Left ventricle myocardium inferior (tissue), 1 donor: ENCODE measurements around the gene CFAP58. TPM values are rescaled to one million over a fixed set of nuclear protein-coding genes. Genes with fewer than 3 reads are reported as not detected.

Experiments
- DNase-seq: peaks from one replicate; pipeline ENCODE4 v3.0.0-alpha.2; 2020
- H3K27ac ChIP-seq: fragments of 200-600 bp; replicated peaks from 2 replicates; pipeline ENCODE4 v1.8.0; 2021
- H3K27me3 ChIP-seq: fragments of 200-600 bp; 2 replicates; pipeline ENCODE4 v1.8.0; 2021; ENCODE audit warnings: low read depth
- H3K36me3 ChIP-seq: fragments of 200-600 bp; 2 replicates; pipeline ENCODE4 v1.8.0; 2021
- H3K4me1 ChIP-seq: fragments of 200-600 bp; 2 replicates; pipeline ENCODE4 v1.8.0; 2021
- H3K4me3 ChIP-seq: fragments of 200-600 bp; 2 replicates; pipeline ENCODE4 v1.8.0; 2021; ENCODE audit warnings: mild to moderate bottlenecking, moderate library complexity
- H3K9me3 ChIP-seq: fragments of 200-600 bp; replicated peaks from 2 replicates; pipeline ENCODE4 v1.8.0; 2021
- intact Hi-C: fragments of 100-400 bp; cut with micrococcal nuclease; formaldehyde crosslinking; loops from one replicate; pipeline ENCODE4 v1.11.0; 2022
- total RNA-seq: library from RNA; stranded (reverse); fragmentation: NEBNext Ultra II Directional; extraction: Animal tissue kit (Norgen Biotek cat#: 25700); gene quantifications from one replicate; pipeline ENCODE4 v1.2.1, GENCODE V29; 2021
- TF ChIP-seq, protein P1 (sequence below): fragments of 200-600 bp; IDR thresholded peaks from 2 replicates; pipeline ENCODE4 v1.8.0; 2021; ENCODE audit warnings: antibody characterized with exemption, mild to moderate bottlenecking, borderline replicate concordance
- donor health status: DM: no; HTN: yes; CAD: no; lungs with severe emphysema.

CFAP58 gene
- total RNA-seq, 1 donor from 2014 or later: 3.5 TPM

DNA sequence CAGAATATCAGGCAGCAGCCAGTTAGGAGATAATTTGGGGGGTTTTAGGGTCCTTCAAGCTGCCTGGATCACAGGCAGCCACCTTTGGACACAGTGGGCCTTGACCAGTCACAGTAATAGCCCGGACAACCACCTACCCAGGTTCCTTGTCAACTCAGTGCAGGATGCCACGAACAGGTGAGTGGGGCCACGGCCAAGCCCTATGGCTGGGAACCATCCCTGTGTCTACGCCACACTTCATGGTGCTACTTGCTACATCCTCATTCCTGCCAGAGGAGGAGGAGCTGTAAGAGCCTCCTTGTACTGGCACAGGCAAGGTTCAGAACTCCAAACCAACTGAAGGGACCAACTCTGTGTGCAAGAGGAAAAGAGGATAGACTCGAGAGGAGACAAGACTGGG, 35.3 kb upstream of the CFAP58 start:
- H3K36me3 ChIP-seq: peaks cover 25% of the 10 kb centered on the region

GRCh38 chr10:104318810-104319741, 34.6 kb upstream of the CFAP58 start:
- Histone ChIP-seq H3K36me3 (peaks cover 18% of the 10 kb centered on the region), H3K27me3 (no peaks in the 10 kb centered on the region), H3K27ac (peak overlapping the region; percentile 99), H3K4me3 (no peak overlapping the region), H3K4me1 (peaks cover 100% of the 10 kb centered on the region), H3K9me3 (no peaks in the 10 kb centered on the region)
- TF ChIP-seq, protein P1, sequence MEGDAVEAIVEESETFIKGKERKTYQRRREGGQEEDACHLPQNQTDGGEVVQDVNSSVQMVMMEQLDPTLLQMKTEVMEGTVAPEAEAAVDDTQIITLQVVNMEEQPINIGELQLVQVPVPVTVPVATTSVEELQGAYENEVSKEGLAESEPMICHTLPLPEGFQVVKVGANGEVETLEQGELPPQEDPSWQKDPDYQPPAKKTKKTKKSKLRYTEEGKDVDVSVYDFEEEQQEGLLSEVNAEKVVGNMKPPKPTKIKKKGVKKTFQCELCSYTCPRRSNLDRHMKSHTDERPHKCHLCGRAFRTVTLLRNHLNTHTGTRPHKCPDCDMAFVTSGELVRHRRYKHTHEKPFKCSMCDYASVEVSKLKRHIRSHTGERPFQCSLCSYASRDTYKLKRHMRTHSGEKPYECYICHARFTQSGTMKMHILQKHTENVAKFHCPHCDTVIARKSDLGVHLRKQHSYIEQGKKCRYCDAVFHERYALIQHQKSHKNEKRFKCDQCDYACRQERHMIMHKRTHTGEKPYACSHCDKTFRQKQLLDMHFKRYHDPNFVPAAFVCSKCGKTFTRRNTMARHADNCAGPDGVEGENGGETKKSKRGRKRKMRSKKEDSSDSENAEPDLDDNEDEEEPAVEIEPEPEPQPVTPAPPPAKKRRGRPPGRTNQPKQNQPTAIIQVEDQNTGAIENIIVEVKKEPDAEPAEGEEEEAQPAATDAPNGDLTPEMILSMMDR: no peak
- intact Hi-C loops: no loop called here
- no peak for DNase-seq

More for the DNA sequence above, 35.3 kb upstream of the CFAP58 start:
- intact Hi-C loops: no loop called here
- Histone ChIP-seq H3K27ac (peak overlapping the region; percentile 99), H3K9me3 (no peaks in the 10 kb centered on the region), H3K4me1 (peaks cover 100% of the 10 kb centered on the region), H3K27me3 (no peaks in the 10 kb centered on the region), H3K4me3 (no peak overlapping the region)
- DNase-seq: no peak
- TF ChIP-seq, protein P1: no peak

DNA sequence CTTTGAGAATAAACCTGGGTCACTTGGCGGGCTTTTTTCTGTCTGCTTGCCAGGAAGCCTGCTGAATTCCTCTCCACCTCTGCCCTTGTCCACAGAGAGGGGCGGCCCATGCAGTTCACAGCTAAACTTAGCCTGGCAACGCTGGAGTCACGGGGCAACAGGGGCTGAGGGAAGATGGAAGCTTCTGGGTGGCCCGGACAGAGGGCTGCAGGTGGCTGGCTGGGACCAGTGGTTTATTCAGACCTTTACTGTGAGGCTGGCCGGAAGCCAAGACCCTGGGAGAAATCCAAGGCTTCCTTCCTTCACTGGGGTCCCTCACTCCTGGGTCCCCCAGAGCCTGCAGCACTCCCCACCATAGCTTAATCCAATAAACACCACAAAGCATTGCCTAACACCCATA, 32.4 kb upstream of the CFAP58 start:
- DNase-seq: no peak
- Histone ChIP-seq H3K27ac (peak overlapping the region; percentile 99), H3K27me3 (no peaks in the 10 kb centered on the region), H3K36me3 (no peaks in the 10 kb centered on the region), H3K4me3 (peak overlapping the region; percentile 1), H3K4me1 (peaks cover 100% of the 10 kb centered on the region), H3K9me3 (no peaks in the 10 kb centered on the region)
- intact Hi-C loops: no loop called here
- TF ChIP-seq, protein P1: no peak

GRCh38 chr10:104321725-104322415, 31.8 kb upstream of the CFAP58 start:
- no peak for DNase-seq
- Histone ChIP-seq H3K27ac (peak overlapping the region; percentile 99), H3K4me1 (peaks cover 100% of the 10 kb centered on the region), H3K9me3 (no peaks in the 10 kb centered on the region), H3K36me3 (no peaks in the 10 kb centered on the region), H3K27me3 (no peaks in the 10 kb centered on the region), H3K4me3 (peak overlapping the region; percentile 1)
- TF ChIP-seq, protein P1: no peak
- intact Hi-C loops: no loop called here

DNA sequence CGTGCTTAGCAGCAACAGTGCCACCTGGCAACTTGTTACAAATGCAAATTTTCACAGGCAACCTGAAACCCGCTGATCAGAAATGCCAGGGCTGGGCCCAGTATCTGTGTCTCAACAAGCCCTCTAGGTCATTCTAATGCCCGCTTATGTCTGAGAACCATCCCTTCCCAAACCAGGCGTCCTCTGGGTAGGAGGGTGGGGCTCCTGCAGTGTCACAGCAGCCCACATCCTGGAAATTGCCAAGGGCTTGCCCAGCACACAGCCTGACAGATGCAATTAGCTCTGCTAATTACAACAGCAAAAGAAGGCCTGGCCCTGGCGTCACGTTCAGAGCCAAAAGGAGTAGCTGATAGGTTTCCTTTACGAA, 31.2 kb upstream of the CFAP58 start:
- Histone ChIP-seq H3K27me3 (no peaks in the 10 kb centered on the region), H3K4me3 (no peak overlapping the region), H3K9me3 (no peaks in the 10 kb centered on the region), H3K4me1 (peaks cover 100% of the 10 kb centered on the region), H3K36me3 (no peaks in the 10 kb centered on the region), H3K27ac (peak overlapping the region; percentile 99)
- TF ChIP-seq, protein P1: no peak
- intact Hi-C loops: no loop called here
- DNase-seq: no peak
